HTERT RPE-1 (cell line): ENCODE results near the gene DIDO1.
"Not testable (repeated sequence)": the region's sequence is repeated elsewhere in the genome, so short reads cannot be mapped to it uniquely, and the experiment has no call there.

Experiments used
- in situ Hi-C: fragments of 300-500 bp; cut with MboI; formaldehyde crosslinking; loops from 4 replicates; pipeline ENCODE4 v1.14.3; 2020; ENCODE audit warnings: low sequenced_read_pairs

Gene DIDO1

GRCh38 chr20:62858058-62858830, 68.1 kb downstream of the DIDO1 start:
- in situ Hi-C loops = no loop called here

- in situ Hi-C loops = no loop called here
Measured at GRCh38 chr20:62856931-62857619, 69.2 kb downstream of the DIDO1 start.

- in situ Hi-C loops = no loop called here
Measured at GRCh38 chr20:62855120-62855519, 71.2 kb downstream of the DIDO1 start.

GRCh38 chr20:62854121-62854520, 72.2 kb downstream of the DIDO1 start:
- in situ Hi-C loops = no loop called here

- in situ Hi-C loops = not testable (repeated sequence)
Measured at GRCh38 chr20:62853304-62853703, 73.0 kb downstream of the DIDO1 start.

GRCh38 chr20:62852841-62853240, 73.5 kb downstream of the DIDO1 start:
- in situ Hi-C loops = no loop called here

- in situ Hi-C loops = no loop called here
Measured at GRCh38 chr20:62852196-62852595, 74.1 kb downstream of the DIDO1 start.

- in situ Hi-C loops = no loop called here
Measured at GRCh38 chr20:62850333-62850974, 75.9 kb downstream of the DIDO1 start.

GRCh38 chr20:62849431-62849830, 76.9 kb downstream of the DIDO1 start:
- in situ Hi-C loops = no loop called here

GRCh38 chr20:62848917-62849316, 77.4 kb downstream of the DIDO1 start:
- in situ Hi-C loops = not testable (repeated sequence)

GRCh38 chr20:62846166-62846890, 80.0 kb downstream of the DIDO1 start:
- in situ Hi-C loops = no loop called here

GRCh38 chr20:62845416-62846160, 80.7 kb downstream of the DIDO1 start:
- in situ Hi-C loops = no loop called here

- in situ Hi-C loops = no loop called here
Measured at GRCh38 chr20:62844182-62844581, 82.1 kb downstream of the DIDO1 start.

GRCh38 chr20:62843656-62844055, 82.6 kb downstream of the DIDO1 start:
- in situ Hi-C loops = no loop called here

GRCh38 chr20:62841705-62842212, 84.5 kb downstream of the DIDO1 start:
- in situ Hi-C loops = no loop called here

GRCh38 chr20:62840244-62841197, 85.8 kb downstream of the DIDO1 start:
- in situ Hi-C loops = no loop called here

GRCh38 chr20:62839816-62840215, 86.5 kb downstream of the DIDO1 start:
- in situ Hi-C loops = no loop called here

GRCh38 chr20:62839261-62839660, 87.0 kb downstream of the DIDO1 start:
- in situ Hi-C loops = no loop called here
